IMR-90 (cell line): Measurements from ENCODE around the gene ZNF407. TPM values are rescaled to one million over a fixed set of nuclear protein-coding genes. Genes with fewer than 3 reads are reported as not detected.

Experiments
- ATAC-seq: fragments of 200-7000 bp; cut with Tn5 transposase; 2 replicates; pipeline ENCODE4 v1.9.1; 2020; ENCODE audit warnings: low read depth, mild to moderate bottlenecking, moderate library complexity
- BruUV-seq: library from RNA; stranded (reverse); fragments of 400-500 nt; replicated peaks from 2 replicates; lab custom pipeline; 2021; lab: Mats Ljungman, UMichigan
- CTCF ChIA-PET: fragments of 300-600 bp; formaldehyde crosslinking; extraction: SDS; loops from one replicate; lab custom pipeline; 2021; ENCODE audit warnings: antibody characterized with exemption; lab: Yijun Ruan, JAX
- POLR2A ChIA-PET: fragments of 300-600 bp; sonication (Branson Sonifier 250); formaldehyde crosslinking; loops from one replicate; lab custom pipeline; 2022; ENCODE audit warnings: antibody characterized with exemption; ENCODE audit not compliant: unreplicated experiment; lab: Charles Lee
- DNase-seq: peaks from one replicate; pipeline ENCODE4 v3.0.0; 2013
- H2AFZ ChIP-seq: replicated peaks from 2 replicates; pipeline ENCODE3; 2013; ENCODE audit warnings: low read length, mild to moderate bottlenecking; ENCODE audit not compliant: poor library complexity
- H2AK5ac ChIP-seq: 2 replicates; pipeline ENCODE4 v1.6.1; 2013; ENCODE audit warnings: low read depth, low read length, inconsistent platforms
- H2AK9ac ChIP-seq: replicated peaks from 2 replicates; pipeline ENCODE3; 2013; ENCODE audit warnings: mild to moderate bottlenecking, low read depth, low read length, moderate library complexity; ENCODE audit not compliant: poor library complexity
- H2BK120ac ChIP-seq: 2 replicates; pipeline ENCODE4 v1.6.1; 2013; ENCODE audit warnings: low read depth, low read length, inconsistent platforms
- H2BK15ac ChIP-seq: 3 replicates; pipeline ENCODE4 v1.6.1; 2013; ENCODE audit warnings: low read depth, low read length, inconsistent platforms
- H2BK20ac ChIP-seq: 2 replicates; pipeline ENCODE4 v1.6.1; 2013; ENCODE audit warnings: low read depth, mild to moderate bottlenecking, inconsistent platforms, low read length, moderate library complexity
- H2BK5ac ChIP-seq: 2 replicates; pipeline ENCODE4 v1.6.1; 2013; ENCODE audit warnings: mild to moderate bottlenecking, low read depth, low read length, inconsistent platforms; ENCODE audit not compliant: poor library complexity, severe bottlenecking
- H3K14ac ChIP-seq: replicated peaks from 2 replicates; pipeline ENCODE4 v1.6.1; 2013; ENCODE audit warnings: low read depth, low read length, inconsistent platforms
- H3K18ac ChIP-seq: 2 replicates; pipeline ENCODE4 v1.6.1; 2013; ENCODE audit warnings: low read depth, low read length, control low read depth
- H3K23ac ChIP-seq: 2 replicates; pipeline ENCODE4 v1.6.1; 2013; ENCODE audit warnings: low read depth, low read length, inconsistent platforms
- H3K27ac ChIP-seq: 2 replicates; pipeline ENCODE4 v1.5.1; 2013; ENCODE audit warnings: mild to moderate bottlenecking, control low read depth, low read length; ENCODE audit not compliant: insufficient read depth
- H3K27me3 ChIP-seq: 2 replicates; pipeline ENCODE4 v1.6.1; 2013; ENCODE audit warnings: low read length; ENCODE audit not compliant: control insufficient read depth, insufficient read depth
- H3K36me3 ChIP-seq: 2 replicates; pipeline ENCODE4 v1.6.1; 2013; ENCODE audit warnings: low read length, mixed read lengths; ENCODE audit not compliant: control insufficient read depth, insufficient read depth
- H3K4ac ChIP-seq: 2 replicates; pipeline ENCODE4 v1.6.1; 2013; ENCODE audit warnings: low read depth, low read length, inconsistent platforms
- H3K4me1 ChIP-seq: 2 replicates; pipeline ENCODE4 v1.6.1; 2013; ENCODE audit warnings: low read length, mixed read lengths; ENCODE audit not compliant: control insufficient read depth, insufficient read depth
- H3K4me2 ChIP-seq: 2 replicates; pipeline ENCODE4 v1.6.1; 2013; ENCODE audit warnings: low read depth, mild to moderate bottlenecking, control low read depth, low read length, moderate library complexity
- H3K4me3 ChIP-seq: 2 replicates; pipeline ENCODE4 v1.5.1; 2013; ENCODE audit warnings: low read depth, mild to moderate bottlenecking, control low read depth, low read length, moderate library complexity; ENCODE audit not compliant: insufficient read depth
- H3K56ac ChIP-seq: 2 replicates; pipeline ENCODE4 v1.6.1; 2013; ENCODE audit warnings: low read length, inconsistent platforms; ENCODE audit not compliant: insufficient read depth; ENCODE audit errors: extremely low read depth
- H3K79me1 ChIP-seq, 2 experiments: 2 replicates each; pipeline ENCODE4 v1.6.1; 2013; ENCODE audit warnings: low read length in 2 of 2, inconsistent platforms in 1 of 2, low read depth in 1 of 2
- H3K9ac ChIP-seq: 2 replicates; pipeline ENCODE4 v1.6.1; 2013; ENCODE audit warnings: low read depth, low read length, control low read depth
- H3K9me1 ChIP-seq: 2 replicates; pipeline ENCODE4 v1.6.1; 2013; ENCODE audit warnings: low read length, inconsistent platforms; ENCODE audit not compliant: insufficient read depth
- H3K9me3 ChIP-seq: 2 replicates; pipeline ENCODE4 v1.6.1; 2013; ENCODE audit warnings: low read length; ENCODE audit not compliant: control insufficient read depth, insufficient read depth
- H4K20me1 ChIP-seq: 2 replicates; pipeline ENCODE4 v1.6.1; 2013; ENCODE audit warnings: low read length, inconsistent platforms; ENCODE audit not compliant: insufficient read depth
- H4K5ac ChIP-seq: 2 replicates; pipeline ENCODE4 v1.6.1; 2013; ENCODE audit warnings: mild to moderate bottlenecking, low read depth, low read length, control low read depth
- H4K8ac ChIP-seq, 2 experiments: 2 replicates each; pipeline ENCODE4 v1.6.1; 2013; ENCODE audit warnings: low read depth in 2 of 2, low read length in 2 of 2, control low read depth in 1 of 2, inconsistent platforms in 1 of 2
- H4K91ac ChIP-seq: 2 replicates; pipeline ENCODE4 v1.6.1; 2013; ENCODE audit warnings: low read depth, low read length, inconsistent platforms; ENCODE audit not compliant: insufficient read depth
- FOS ChIP-seq: fragments of 150-350 bp; IDR thresholded peaks from 2 replicates; pipeline ENCODE4 v1.6.1; 2016; ENCODE audit warnings: low read depth, low read length
- MXI1 ChIP-seq: IDR thresholded peaks from 2 replicates; pipeline ENCODE4 v1.6.1; 2012; ENCODE audit warnings: low read depth, mild to moderate bottlenecking, low read length, moderate library complexity, borderline replicate concordance
- WGBS, 2 experiments: methylation state at CpG; one replicate each; pipeline versions ENCODE4 v1.1.5 to v1.1.7; 2013; ENCODE audit warnings: missing lambda C conversion rate in 2 of 2; ENCODE audit not compliant: insufficient read length in 1 of 2; ENCODE audit errors: extremely low coverage in 2 of 2; 5-methylcytosine and 5-hydroxymethylcytosine counted together
- dilution Hi-C: fragments of 300-500 bp; cut with HindIII; formaldehyde crosslinking; loops from one replicate; pipeline ENCODE4 v1.14.3; 2018; ENCODE audit warnings: low sequenced_read_pairs; ENCODE audit not compliant: unreplicated experiment
- in situ Hi-C: fragments of 300-500 bp; cut with MboI; formaldehyde crosslinking; loops from 3 replicates; pipeline ENCODE4 v1.14.3; 2019; ENCODE audit warnings: low sequenced_read_pairs, inconsistent platforms, mixed read lengths
- intact Hi-C: fragments of 100-400 bp; cut with micrococcal nuclease; formaldehyde crosslinking; loops from 2 replicates; pipeline ENCODE4 v1.10.0; 2022
- polyA plus RNA-seq, 3 experiments: library from polyadenylated mRNA; depleted of rRNA; stranded (reverse); fragments of >200 nt; gene quantifications; 2 replicates each; pipeline ENCODE4 v1.2.3, GENCODE V29; 2012; ENCODE audit warnings: low replicate concordance in 1 of 3
- total RNA-seq: library from RNA; depleted of rRNA; stranded (reverse); fragments of >200 nt; gene quantifications from 2 replicates; pipeline ENCODE4 v1.2.3, GENCODE V29; 2012

The ZNF407 gene
- total and polyA plus RNA-seq, 2 of the 4 experiments (the other 2 are of a cell fraction) = 3.1 to 20.1 TPM

DNA sequence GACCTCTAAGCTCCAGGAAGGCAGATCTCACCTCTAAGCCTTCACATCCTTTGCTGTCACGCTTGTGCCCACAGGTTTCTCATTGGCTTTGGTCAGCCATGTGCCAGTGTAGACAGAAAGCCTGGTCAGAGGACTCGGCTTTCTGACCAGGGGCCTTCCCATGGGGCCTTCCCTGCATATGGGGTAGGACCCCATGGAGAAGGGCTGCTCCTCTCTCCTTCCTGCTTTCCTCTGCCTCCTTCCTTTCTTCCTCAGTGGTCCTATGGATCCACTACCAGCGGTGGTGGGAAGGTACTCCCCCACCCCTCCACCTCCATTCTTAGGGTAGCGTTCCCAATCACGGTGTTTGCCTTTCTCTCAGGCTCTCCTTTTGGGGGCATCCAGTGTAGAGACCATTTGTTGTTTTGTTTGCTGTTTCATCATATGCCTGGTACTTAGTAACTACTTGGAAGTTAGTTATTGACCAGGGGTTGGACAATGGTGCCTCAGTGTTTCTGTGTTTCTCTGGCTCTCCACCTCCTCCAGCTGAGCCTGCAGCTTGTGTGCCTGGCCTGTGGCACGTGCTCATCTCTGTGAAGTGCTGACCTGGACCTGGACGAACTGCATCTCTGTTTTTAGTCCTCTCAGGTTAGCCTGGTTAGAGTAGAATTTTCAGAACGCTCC lies 71.6 kb downstream of the ZNF407 start:
- no CpG with 5 or more reads among the region's 8 CpGs for WGBS, 2 experiments
- in situ Hi-C loops = loop anchor here (25.0 kb wide), 2 partner anchors 1068 to 1593 kb away; no protein-coding TSS in a partner anchor
- Histone ChIP-seq H2AK9ac (no peak overlapping the region), H2BK5ac (no peak overlapping the region), H2AK5ac (peak overlapping the region; percentile 30; the same call in 1 of the 2 replicates), H3K4ac (no peak overlapping the region), H3K27ac (no peak overlapping the region), H3K79me1 (peaks cover 12 to 15% of the 10 kb centered on the region in 2 experiments; a peak in 2 of 4 replicates), H3K9ac (no peak overlapping the region), H3K23ac (no peak overlapping the region), H3K4me1 (no peaks in the 10 kb centered on the region), H3K9me3 (no peaks in the 10 kb centered on the region), H4K91ac (no peak overlapping the region; the same call in 1 of the 2 replicates), H2BK120ac (no peak overlapping the region), H2BK15ac (no peak overlapping the region), H4K8ac (no peak overlapping the region), H2BK20ac (no peak overlapping the region), H3K18ac (no peak overlapping the region), H3K14ac (no peak overlapping the region), H3K27me3 (no peaks in the 10 kb centered on the region), H3K36me3 (peaks cover 2% of the 10 kb centered on the region; the same call in 1 of the 2 replicates), H4K20me1 (no peaks in the 10 kb centered on the region), H4K5ac (no peak overlapping the region), H3K9me1 (peaks cover 8% of the 10 kb centered on the region; the same call in 1 of the 2 replicates), H3K56ac (no peak overlapping the region), H3K4me3 (no peak overlapping the region), H3K4me2 (no peak overlapping the region), H2AFZ (no peak overlapping the region)
- DNase-seq (no peak), ATAC-seq (no peak)
- dilution Hi-C loops = no loop called here
- ChIA-PET CTCF (no interaction called here), POLR2A (no interaction called here)
- intact Hi-C loops = no loop called here
- BruUV-seq = no TSS peak
- TF ChIP-seq FOS (no peak), MXI1 (no peak)
